C4-2B (cell line): Measurements from ENCODE around the gene SKIC2.
"Not testable (repeated sequence)": the region's sequence is repeated elsewhere in the genome, so short reads cannot be mapped to it uniquely, and the experiment has no call there.

ENCODE experiments used
- ZFX ChIP-seq: fragments of 450-650 bp; IDR thresholded peaks from 2 replicates; pipeline ENCODE4 v1.6.1; 2017
- TF ChIP-seq, protein P1 (sequence below): fragments of 450-650 bp; conservative IDR thresholded peaks from 2 replicates; pipeline ENCODE4 v1.5.1; 2017; ENCODE audit warnings: mild to moderate bottlenecking

DNA sequence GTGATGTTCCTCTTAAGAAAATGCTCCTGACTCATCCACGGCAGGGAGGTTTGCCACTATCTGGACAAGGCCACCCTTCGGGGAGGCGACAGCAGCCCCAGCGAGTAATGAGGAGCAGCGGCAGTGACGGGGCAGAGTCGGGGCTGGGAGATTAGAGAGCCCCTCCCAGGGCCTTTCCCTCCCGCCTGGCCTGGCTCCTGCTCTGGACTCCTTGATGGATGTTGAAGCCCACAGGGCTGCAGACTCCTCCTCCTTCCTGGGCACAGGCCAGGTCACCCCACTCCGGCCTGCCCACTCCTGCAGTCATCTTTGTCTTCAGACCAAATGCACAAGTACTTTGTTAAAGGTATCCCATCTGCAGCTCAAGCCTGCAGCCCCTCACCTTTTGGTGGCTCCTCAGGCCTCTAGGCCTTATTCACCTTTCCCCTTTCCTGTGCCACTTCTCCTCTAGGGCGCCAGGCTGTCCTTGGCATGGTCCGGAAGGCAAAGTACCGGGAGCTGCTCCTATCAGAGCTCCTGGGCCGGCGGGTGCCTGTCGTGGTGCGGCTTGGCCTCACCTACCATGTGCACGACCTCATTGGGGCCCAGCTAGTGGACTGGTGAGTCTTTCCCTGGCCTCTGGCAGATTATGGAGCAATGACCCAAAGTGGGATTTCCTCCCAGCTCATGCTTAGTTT lies 54.1 kb downstream of the SKIC2 start:
- TF ChIP-seq, protein P1, sequence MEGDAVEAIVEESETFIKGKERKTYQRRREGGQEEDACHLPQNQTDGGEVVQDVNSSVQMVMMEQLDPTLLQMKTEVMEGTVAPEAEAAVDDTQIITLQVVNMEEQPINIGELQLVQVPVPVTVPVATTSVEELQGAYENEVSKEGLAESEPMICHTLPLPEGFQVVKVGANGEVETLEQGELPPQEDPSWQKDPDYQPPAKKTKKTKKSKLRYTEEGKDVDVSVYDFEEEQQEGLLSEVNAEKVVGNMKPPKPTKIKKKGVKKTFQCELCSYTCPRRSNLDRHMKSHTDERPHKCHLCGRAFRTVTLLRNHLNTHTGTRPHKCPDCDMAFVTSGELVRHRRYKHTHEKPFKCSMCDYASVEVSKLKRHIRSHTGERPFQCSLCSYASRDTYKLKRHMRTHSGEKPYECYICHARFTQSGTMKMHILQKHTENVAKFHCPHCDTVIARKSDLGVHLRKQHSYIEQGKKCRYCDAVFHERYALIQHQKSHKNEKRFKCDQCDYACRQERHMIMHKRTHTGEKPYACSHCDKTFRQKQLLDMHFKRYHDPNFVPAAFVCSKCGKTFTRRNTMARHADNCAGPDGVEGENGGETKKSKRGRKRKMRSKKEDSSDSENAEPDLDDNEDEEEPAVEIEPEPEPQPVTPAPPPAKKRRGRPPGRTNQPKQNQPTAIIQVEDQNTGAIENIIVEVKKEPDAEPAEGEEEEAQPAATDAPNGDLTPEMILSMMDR = not testable (repeated sequence)
- TF ChIP-seq ZFX = not testable (repeated sequence)
